Small intestine (tissue), 7 donors: ENCODE results near the gene CDH2. TPM values are rescaled to one million over a fixed set of nuclear protein-coding genes. Genes with fewer than 3 reads are reported as not detected.
"Not testable (repeated sequence)": the region's sequence is repeated elsewhere in the genome, so short reads cannot be mapped to it uniquely, and the experiment has no call there.

Experiments used
- DNase-seq, 2 donors: peaks; one replicate each; pipeline versions ENCODE4 v3.0.0 to v3.0.0-alpha.2; 2013
- FAIRE-seq: peaks from 2 replicates; lab custom pipeline; 2012; peaks lifted over from hg19 to GRCh38; lab: Jason Lieb, UNC
- H3K27ac ChIP-seq, 3 donors: one replicate each; pipeline ENCODE4 v1.5.1; 2013; ENCODE audit warnings: low read length in 2 of 3, mild to moderate bottlenecking in 2 of 3, control low read depth in 1 of 3, inconsistent platforms in 1 of 3, low read depth in 1 of 3, moderate library complexity in 1 of 3
- H3K27me3 ChIP-seq, 3 donors: one replicate each; pipeline ENCODE4 v1.6.1; 2013; ENCODE audit warnings: low read length in 3 of 3, inconsistent platforms in 1 of 3; ENCODE audit not compliant: control insufficient read depth in 3 of 3, insufficient read depth in 3 of 3
- H3K36me3 ChIP-seq, 3 donors: one replicate each; pipeline ENCODE4 v1.6.1; 2013; ENCODE audit warnings: low read length in 3 of 3, inconsistent platforms in 1 of 3, low read depth in 1 of 3, mild to moderate bottlenecking in 1 of 3, moderate library complexity in 1 of 3; ENCODE audit not compliant: control insufficient read depth in 3 of 3, insufficient read depth in 2 of 3
- H3K4me1 ChIP-seq, 3 donors: one replicate each; pipeline ENCODE4 v1.6.1; 2013; ENCODE audit warnings: low read length in 2 of 3, inconsistent platforms in 1 of 3, low read depth in 1 of 3, mild to moderate bottlenecking in 1 of 3, moderate library complexity in 1 of 3; ENCODE audit not compliant: control insufficient read depth in 3 of 3, insufficient read depth in 2 of 3
- H3K4me3 ChIP-seq, 3 donors: one replicate each; pipeline ENCODE4 v1.5.1; 2013; ENCODE audit warnings: low read length in 3 of 3, control low read depth in 1 of 3, inconsistent platforms in 1 of 3, low read depth in 1 of 3, mild to moderate bottlenecking in 1 of 3, moderate library complexity in 1 of 3
- H3K9me3 ChIP-seq, 2 donors: one replicate each; pipeline ENCODE4 v1.6.1; 2013; ENCODE audit warnings: low read depth in 1 of 2, low read length in 1 of 2; ENCODE audit not compliant: control insufficient read depth in 2 of 2, insufficient read depth in 1 of 2
- WGBS, 3 donors: extraction: QIAGEN DNeasy Blood & Tissue Kit; methylation state at CpG; one replicate each; pipeline ENCODE4 v1.1.7; 2013; 5-methylcytosine and 5-hydroxymethylcytosine counted together
- polyA plus RNA-seq, 4 donors: library from polyadenylated mRNA; stranded (reverse) in 3 of 4; unstranded in 1 of 4; fragments of 200-250 nt in 3 of 4; fragments of 120-200 nt in 1 of 4; gene quantifications; one replicate each; pipeline versions ENCODE4 v1.2.1 to v1.2.3, GENCODE V29; 2013
- donor health status: healthy with polysubstance abuse.
- donor health status: control.
- donor health status: control.
- donor health status: Bipolar disorder and iron deficiency.
- donor health status: healthy.

CDH2 gene
- polyA plus RNA-seq, 4 donors: 1.1 to 8.9 (median 1.5) TPM; not detected in 1

DNA sequence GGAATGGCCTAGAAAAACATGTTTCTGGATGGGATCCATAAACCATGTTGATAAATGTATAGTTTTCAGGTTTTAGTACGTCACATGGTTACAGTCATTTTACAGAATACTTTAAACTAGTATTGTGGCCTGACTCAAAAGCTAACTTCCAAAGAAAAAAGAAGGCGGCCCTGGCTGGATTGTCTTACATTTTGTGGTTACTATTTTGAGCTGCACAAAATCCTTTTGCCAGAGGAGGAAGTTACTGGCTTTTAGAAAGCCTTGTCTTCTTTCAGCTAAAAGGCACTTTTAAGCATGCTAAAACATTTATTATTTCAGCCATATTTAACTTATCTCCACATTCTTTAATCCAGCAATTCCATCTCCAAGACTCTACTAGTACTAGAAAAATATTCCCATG, 227.9 kb downstream of the CDH2 start:
- Histone ChIP-seq H3K27me3 (no peaks in the 10 kb centered on the region), H3K9me3 (no peaks in the 10 kb centered on the region), H3K4me1 (no peaks in the 10 kb centered on the region), H3K4me3 (no peak overlapping the region), H3K36me3 (no peaks in the 10 kb centered on the region), H3K27ac (no peak overlapping the region)
- WGBS, 3 donors: 75 to 89% (median 79%) methylated on average over 2 of the region's 2 CpGs
- DNase-seq (no peak), FAIRE-seq (no peak)

DNA sequence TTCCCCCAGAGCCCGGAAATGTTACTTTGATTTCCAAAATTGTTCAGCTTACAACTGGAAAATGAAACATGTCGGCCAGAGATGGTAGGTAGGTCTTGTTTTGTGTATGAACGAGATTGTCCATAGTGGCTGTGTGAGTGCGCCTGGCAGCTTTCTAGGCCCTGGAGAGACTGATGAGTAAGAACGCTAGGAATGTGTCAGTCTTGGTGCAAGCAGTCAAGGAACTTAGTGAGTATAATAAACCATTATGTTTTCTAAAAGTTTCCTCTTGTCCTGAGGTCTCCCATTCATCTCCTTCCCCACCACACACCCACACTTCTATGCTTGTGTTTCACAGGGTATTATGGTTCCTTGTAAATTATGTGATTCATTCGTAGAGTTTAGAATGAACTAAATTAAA, 234.2 kb downstream of the CDH2 start:
- H3K9me3 ChIP-seq: peaks cover 0 to 3% of the 10 kb centered on the region in 2 donors
- no peaks in the 10 kb centered on the region for H3K27me3 ChIP-seq
- WGBS, 3 donors: 86 to 90% (median 87%) methylated on average over 6 of the region's 6 CpGs
- no peak overlapping the region for H3K4me3 ChIP-seq
- no peaks in the 10 kb centered on the region for H3K4me1 ChIP-seq
- H3K27ac ChIP-seq: no peak overlapping the region
- DNase-seq (no peak), FAIRE-seq (no peak)
- H3K36me3 ChIP-seq: no peaks in the 10 kb centered on the region

DNA sequence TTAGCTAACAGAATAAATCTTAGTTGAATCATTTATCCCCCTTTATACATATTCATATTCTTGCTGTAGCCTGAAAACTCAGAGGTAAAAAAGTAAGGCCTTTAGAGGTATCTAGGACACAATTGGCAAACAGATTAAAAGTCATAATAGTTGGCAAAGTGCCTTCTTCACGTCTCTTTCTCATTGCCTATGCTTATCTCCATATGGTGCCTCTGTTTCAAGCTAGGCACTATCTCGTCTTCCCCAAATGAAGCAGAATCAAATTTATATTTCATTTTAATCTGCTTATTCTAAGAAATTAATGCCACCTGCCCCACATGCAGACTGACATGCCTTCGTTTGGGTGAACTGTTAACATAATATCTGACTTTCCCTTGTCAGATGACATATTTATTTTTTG, 245.4 kb downstream of the CDH2 start:
- 12 to 51% (median 26%) methylated on average over 3 of the region's 3 CpGs for WGBS, 3 donors
- no peaks in the 10 kb centered on the region for H3K27me3 ChIP-seq
- H3K4me3 ChIP-seq: no peak overlapping the region
- no peaks in the 10 kb centered on the region for H3K4me1 ChIP-seq
- DNase-seq (no peak), FAIRE-seq (no peak)
- H3K36me3 ChIP-seq: no peaks in the 10 kb centered on the region
- no peak overlapping the region for H3K27ac ChIP-seq
- H3K9me3 ChIP-seq: no peaks in the 10 kb centered on the region

DNA sequence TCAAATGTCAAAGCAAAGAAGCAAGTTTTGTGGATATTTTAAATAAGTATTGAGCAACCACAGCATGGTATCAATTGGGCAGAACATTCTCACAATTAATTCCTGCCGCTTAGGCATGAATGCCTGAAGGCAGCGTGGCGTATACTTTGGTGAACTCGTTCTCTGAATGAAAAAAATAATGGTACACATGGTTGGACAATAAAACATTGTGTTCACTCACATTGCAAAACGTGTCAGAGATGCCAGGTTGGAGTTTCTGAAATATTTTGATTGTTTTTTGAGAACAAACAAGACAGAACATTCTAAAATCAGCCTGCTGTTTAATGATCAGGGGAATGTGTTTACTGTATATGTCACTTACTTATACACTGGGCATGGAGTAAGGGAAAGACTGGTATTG, 254.2 kb downstream of the CDH2 start:
- FAIRE-seq: no peak
- no peaks in the 10 kb centered on the region for H3K9me3 ChIP-seq
- no peaks in the 10 kb centered on the region for H3K4me1 ChIP-seq
- DNase-seq: no peak
- H3K27ac ChIP-seq: no peak overlapping the region
- H3K36me3 ChIP-seq: no peaks in the 10 kb centered on the region
- H3K27me3 ChIP-seq: no peaks in the 10 kb centered on the region
- WGBS, 3 donors: 64 to 80% (median 71%) methylated on average over 5 of the region's 5 CpGs
- H3K4me3 ChIP-seq: no peak overlapping the region

DNA sequence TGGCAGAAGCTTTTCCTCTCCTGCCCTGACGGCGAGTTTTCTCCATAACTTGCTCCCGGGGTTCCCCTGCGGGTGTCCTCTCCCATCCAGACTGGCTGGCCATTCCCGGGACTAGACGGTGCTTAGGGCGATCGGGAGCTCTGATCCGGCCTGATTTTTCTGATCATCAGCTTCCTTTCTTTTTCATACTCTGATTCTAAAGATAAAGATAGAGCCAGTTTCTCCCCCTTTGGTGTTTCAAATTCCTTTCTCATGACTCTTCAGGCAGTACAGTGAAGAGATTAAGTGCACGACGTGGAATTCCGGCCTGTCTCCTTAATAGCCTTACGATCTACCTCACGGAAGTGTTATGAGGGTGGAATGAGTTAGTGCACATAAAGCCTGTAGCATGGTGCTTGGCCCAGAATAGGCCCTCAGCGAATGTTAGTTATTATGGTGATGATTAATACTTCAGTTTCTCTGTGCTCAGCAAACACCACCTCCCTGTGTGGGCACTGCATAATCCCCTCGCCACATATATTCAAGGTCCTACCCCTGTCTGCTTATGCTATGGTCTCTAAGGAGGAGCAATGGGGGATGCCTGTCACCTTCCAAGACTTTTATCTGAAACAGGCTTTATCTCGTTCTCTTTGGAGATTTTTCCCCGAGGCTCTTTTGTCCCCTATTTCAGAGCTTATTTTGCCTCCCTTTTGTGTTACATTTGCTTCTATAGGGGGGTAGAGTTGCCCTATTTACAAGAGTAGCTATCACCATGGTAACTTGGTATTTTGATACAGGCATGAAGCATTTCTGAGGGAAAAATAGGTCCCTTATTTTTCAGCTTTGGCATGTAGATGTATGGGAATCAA, 254.8 kb downstream of the CDH2 start:
- no peaks in the 10 kb centered on the region for H3K9me3 ChIP-seq
- DNase-seq (no peak), FAIRE-seq (no peak)
- no peak overlapping the region for H3K4me3 ChIP-seq
- no peaks in the 10 kb centered on the region for H3K4me1 ChIP-seq
- no peaks in the 10 kb centered on the region for H3K27me3 ChIP-seq
- H3K27ac ChIP-seq: no peak overlapping the region
- WGBS, 3 donors: 75 to 81% (median 76%) methylated on average over 18 of the region's 18 CpGs
- H3K36me3 ChIP-seq: no peaks in the 10 kb centered on the region

DNA sequence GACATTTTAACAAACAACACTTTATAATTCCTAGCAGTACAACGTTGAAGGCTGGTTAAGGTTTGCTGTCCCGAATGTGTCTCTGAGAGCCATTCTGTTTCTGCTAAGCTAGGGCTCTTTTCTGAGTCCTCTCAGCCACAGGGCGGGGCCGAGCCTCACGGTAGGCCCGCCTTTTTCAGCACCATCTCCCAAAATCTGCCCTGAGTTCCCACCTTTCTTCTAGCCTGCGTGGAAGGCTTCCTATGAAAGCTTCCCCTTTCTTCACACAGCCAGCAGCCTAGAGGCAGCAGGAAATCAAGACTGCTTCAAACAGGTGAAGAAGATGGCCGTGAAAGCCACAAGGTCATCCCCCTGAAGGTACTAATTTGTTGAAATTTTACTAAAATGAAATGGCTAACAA, 255.5 kb downstream of the CDH2 start:
- Histone ChIP-seq H3K27ac (no peak overlapping the region), H3K36me3 (no peaks in the 10 kb centered on the region), H3K4me1 (no peaks in the 10 kb centered on the region), H3K4me3 (no peak overlapping the region), H3K27me3 (no peaks in the 10 kb centered on the region), H3K9me3 (no peaks in the 10 kb centered on the region)
- no peak for DNase-seq
- 64 to 76% (median 71%) methylated on average over 8 of the region's 8 CpGs for WGBS, 3 donors
- FAIRE-seq: no peak

DNA sequence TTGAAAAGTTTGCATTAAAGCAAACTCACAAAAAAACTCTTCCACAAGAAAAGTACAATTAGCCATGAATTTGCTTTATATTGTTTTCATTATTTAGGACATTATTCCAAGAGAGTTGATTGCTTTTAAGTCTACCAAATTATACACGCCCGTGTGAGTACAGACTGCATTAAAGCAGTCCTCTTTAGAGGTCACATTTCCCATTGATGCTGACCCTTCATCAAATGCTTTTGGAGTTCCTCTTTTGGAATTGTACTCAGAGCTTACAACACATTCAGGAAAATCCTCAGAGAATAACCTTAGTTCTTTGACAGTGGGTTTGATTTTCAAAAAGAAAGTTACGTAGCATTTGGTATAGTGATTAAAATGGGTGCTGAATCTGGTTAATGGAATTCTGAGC, 256.1 kb downstream of the CDH2 start:
- no peaks in the 10 kb centered on the region for H3K27me3 ChIP-seq
- H3K4me1 ChIP-seq: no peaks in the 10 kb centered on the region
- FAIRE-seq (no peak), DNase-seq (no peak)
- no peak overlapping the region for H3K27ac ChIP-seq
- H3K4me3 ChIP-seq: no peak overlapping the region
- 87 to 95% (median 91%) methylated on average over 3 of the region's 3 CpGs for WGBS, 3 donors
- no peaks in the 10 kb centered on the region for H3K36me3 ChIP-seq
- H3K9me3 ChIP-seq: no peaks in the 10 kb centered on the region

DNA sequence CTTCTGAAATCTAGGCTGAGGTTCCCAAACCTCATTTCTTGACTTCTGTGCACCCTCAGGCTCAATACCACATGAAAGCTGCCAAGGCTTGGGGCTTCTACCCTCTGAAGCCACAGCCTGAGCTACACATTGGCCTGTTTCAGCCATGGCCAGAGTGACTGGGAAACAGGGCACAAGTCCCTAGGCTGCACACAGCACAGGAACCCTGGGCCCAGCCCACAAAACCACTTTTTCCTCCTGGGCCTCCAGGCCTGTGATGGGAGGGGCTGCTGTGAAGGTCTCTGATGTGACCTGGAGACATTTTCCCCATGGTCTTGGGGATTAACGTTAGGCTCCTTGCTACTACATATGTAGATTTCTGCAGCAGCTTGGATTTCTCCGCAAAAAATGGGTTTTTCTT, 270.7 kb downstream of the CDH2 start:
- 83 to 87% (median 86%) methylated on average over 2 of the region's 2 CpGs for WGBS, 3 donors

DNA sequence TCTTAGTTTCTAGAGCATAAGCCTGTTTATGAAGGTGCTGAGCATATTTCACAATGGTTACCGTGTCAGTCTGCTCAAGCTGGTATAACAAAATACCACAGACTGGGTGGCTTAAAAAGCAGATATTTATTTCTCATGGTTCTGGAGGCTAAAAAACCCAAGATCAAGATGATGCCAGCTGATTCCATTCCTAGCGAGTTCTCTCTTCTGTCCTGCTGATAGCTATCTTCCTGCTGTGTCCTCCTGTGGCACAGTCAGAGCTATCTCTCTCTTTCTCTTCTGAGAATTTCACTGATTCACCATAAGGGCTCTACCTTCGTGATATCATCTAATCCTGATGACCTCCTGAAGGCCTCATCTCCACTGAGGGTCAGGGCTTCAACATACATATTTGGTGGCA, 273.0 kb downstream of the CDH2 start:
- peaks cover 0 to 18% of the 10 kb centered on the region in 2 donors for H3K9me3 ChIP-seq
- H3K4me3 ChIP-seq: no peak overlapping the region
- H3K4me1 ChIP-seq: no peaks in the 10 kb centered on the region
- FAIRE-seq (no peak), DNase-seq (no peak)
- no peak overlapping the region for H3K27ac ChIP-seq
- 66 to 73% (median 67%) methylated on average over 3 of the region's 3 CpGs for WGBS, 3 donors
- H3K27me3 ChIP-seq: no peaks in the 10 kb centered on the region
- no peaks in the 10 kb centered on the region for H3K36me3 ChIP-seq

More for the DNA sequence above, 270.7 kb downstream of the CDH2 start:
- H3K27ac ChIP-seq, H3K4me1 ChIP-seq, H3K4me3 ChIP-seq, DNase-seq, H3K36me3 ChIP-seq, H3K27me3 ChIP-seq, FAIRE-seq: not testable (repeated sequence)
- H3K9me3 ChIP-seq: peaks cover 0 to 24% of the 10 kb centered on the region in 2 donors
